Stimulated activated CD4-positive, alpha-beta T cell treated with anti-CD3 and anti-CD28 coated beads, Interleukin-15, amount 100 ng/mL, for 1 hour (primary cell): ENCODE results near the gene SH3D21.

ENCODE experiments used
- DNase-seq, 2 donors: peaks; one replicate each; pipeline ENCODE4 v3.0.0-alpha.2; 2020; ENCODE audit warnings: low read depth in 1 of 2, low spot score in 1 of 2

Gene SH3D21

GRCh38 chr1:36306210-36306901 is at the start of gene SH3D21:
TSS of gene SH3D21 (plus strand) at chr1:36306368. CDS start at chr1:36306421, 53 bp downstream.
- no peak for DNase-seq

DNA sequence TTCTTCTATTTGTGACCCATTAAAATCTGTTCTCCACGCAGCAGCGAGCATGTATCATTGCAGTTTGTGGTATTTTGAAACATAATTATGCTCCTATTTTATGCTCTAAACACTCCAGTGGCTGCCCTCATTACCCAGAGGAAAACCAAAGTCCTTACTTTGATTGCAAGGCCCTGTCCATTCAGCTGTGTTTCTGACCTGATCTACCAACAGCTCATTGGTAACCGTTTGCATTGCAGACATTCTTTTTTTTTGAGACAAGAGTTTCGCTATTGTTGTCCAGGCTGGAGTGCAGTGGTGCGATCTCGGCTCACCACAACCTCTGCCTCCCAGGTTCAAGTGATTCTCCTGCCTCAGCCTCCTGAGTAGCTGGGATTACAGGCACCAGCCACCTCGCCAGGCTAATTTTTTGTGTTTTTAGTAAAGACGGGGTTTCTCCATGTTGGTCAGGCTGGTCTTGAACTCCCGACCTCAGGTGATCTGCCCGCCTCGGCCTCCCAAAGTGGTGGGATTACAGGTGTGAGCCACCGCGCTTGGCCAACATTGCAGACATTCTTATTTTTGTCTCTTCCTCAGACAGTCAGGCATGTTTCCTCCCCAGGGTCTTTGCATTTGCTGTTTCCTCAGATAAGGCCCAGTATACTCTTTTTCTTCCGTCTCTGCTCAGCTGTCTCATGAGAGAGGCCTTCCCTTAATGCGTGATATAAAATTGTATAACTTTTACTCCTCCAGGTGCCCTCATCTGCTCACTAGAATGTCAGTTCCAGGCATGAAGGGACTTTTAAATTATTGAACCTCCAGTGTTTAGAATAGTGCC is 49.4 kb upstream of the SH3D21 start:
- DNase-seq, result no peak

DNA sequence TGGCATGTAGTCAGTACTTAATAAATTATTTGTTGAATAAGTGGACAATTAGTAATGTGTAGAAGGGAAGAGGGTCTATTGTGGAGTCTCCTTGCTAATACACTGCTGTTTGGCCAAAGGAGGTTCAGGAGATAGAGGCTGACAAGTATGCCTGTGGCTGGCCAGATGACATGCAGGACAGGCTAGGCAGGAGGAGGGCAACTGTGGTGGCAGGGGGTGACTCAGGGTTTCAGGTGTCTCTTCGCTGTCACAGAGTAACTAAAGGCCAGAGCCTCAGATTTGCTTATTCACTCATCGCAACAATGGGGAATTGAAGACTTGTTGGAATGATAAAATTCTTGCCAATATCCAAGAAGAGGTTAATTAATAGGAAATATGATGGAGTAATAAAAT is 48.8 kb upstream of the SH3D21 start:
- DNase-seq, result no peak

GRCh38 chr1:36258960-36259344 is 47.2 kb upstream of the SH3D21 start:
- no peak for DNase-seq

DNA sequence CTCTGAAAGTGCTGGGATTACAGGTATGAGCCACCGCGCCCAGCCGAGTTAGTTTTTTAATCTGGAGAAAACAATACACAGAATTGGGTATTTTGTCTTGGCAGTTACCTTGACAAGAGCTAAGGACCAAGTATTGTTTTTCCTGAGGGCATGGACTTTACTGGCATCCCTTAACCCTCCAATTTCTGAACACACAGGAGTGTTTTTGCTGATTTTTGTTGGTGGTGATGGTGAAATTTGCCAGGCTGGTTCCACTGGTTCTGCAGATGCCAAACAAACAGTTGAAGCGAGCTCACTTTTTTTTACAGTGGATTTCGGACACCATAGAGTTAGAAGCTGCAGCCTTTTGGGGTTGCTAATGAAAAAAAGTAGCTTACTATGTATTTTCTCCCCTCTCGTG is 37.2 kb upstream of the SH3D21 start:
- DNase-seq, result no peak

DNA sequence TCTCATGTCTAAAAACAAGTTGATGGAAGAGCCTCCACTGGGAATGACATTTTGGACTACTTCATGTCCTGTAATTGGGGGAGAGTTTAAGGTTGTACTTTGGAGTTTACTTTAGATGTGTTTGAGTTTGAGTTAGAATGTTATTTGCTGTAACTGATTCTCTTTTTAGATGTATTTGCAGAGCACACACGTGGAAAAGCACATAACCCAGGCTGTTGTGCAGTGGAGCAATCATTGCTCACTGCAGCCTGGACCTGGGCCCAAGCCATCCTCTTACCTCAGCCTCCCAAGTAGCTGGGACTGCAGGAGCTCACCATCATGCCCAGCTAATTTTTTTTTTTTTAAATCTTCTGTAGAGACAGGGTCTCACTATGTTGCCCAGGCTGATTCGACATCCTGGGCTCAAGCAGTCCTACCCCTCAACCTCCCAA is 36.7 kb upstream of the SH3D21 start:
- DNase-seq, result no peak

DNA sequence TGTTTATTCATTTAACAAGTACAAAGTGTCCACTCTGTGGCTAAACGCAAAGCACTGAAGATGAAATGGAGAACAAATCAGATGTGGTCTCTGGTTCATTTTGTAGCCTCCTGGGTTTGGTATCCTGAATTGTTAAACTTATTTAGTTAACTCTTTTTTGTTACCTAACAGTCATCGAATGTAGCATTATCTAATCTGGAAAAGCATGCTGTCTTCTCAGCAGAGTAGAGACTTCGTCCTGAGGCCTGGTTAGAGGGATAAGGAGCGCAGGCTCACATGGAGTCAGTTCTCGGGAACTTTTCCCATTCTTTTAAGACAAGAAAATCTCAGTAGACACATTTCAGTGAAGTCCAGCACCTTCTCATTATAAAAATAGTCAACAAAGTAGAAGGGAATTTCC is 33.1 kb upstream of the SH3D21 start:
- DNase-seq, result no peak

DNA sequence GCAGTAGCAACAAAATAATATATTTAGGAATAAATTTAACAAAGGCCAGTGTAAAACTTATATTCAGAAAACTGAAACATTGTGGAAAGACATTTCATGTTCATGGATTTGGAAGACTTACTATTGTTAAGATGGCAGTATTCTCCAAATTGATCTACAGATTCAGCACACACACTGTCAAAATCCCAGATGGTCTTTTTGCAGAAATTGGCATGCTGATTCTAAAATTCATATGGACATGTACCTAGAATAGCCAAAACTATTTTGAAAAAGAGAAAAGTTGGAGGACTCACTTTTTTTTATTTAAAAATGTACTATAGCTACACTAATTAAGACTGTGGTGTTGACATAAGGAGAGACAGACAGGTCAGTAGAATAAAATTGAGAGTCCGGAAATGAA is 32.0 kb upstream of the SH3D21 start:
- no peak for DNase-seq

GRCh38 chr1:36276688-36277087 is 29.5 kb upstream of the SH3D21 start:
- no peak for DNase-seq

- DNase-seq, result no peak
Measured at GRCh38 chr1:36279110-36279788, 26.9 kb upstream of the SH3D21 start.

GRCh38 chr1:36279789-36280296 is 26.3 kb upstream of the SH3D21 start:
- DNase-seq, result no peak

DNA sequence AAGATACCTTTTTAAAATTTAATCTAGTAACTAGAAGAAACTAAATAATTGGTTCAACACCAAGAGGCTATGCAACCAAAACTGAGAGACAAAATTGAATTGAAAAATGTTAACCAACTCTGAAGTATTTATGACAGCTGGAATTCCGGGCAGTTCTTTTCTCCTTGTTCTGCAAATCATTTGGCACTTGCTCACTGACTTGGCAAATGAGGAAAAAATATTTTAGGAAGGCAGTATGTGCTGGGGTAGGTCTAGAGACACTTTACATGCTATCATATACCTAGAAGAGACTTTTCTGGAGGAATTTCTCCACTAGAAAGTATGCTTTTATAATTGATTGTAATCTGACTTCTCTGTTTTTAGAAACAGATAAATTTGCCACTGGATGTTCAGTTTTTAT is 22.1 kb upstream of the SH3D21 start:
- DNase-seq, result no peak

- DNase-seq, result no peak
Measured at GRCh38 chr1:36284517-36284916, 21.7 kb upstream of the SH3D21 start.

- DNase-seq, result no peak
Measured at GRCh38 chr1:36285443-36286101, 20.6 kb upstream of the SH3D21 start.

GRCh38 chr1:36286802-36287201 is 19.4 kb upstream of the SH3D21 start:
- DNase-seq, result no peak

- DNase-seq, result no peak
Measured at GRCh38 chr1:36287595-36287994, 18.6 kb upstream of the SH3D21 start.

DNA sequence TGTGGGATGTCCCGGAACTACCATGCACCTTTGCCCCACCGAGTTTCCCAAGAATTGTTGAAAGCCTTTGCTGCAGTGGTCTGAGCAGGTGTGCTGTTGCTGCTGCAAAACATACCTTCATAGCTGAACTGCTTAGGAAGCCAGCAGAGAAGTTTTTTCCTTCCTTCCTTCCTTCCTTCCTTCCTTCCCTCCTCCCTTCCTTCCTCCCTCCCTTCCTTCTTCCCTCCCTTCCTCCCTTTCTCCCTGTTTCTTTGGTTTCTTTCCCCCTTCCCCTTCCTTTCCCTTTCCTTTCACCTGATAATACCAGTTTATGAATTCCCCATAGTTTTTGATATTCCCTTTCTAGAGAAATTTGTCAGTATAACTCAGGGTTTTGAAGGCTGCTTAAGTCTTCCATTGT is 10.8 kb upstream of the SH3D21 start:
- DNase-seq, result no peak

GRCh38 chr1:36297062-36297461 is 9.1 kb upstream of the SH3D21 start:
- DNase-seq, result no peak

GRCh38 chr1:36298640-36299039 is 7.5 kb upstream of the SH3D21 start:
- DNase-seq, result no peak

DNA sequence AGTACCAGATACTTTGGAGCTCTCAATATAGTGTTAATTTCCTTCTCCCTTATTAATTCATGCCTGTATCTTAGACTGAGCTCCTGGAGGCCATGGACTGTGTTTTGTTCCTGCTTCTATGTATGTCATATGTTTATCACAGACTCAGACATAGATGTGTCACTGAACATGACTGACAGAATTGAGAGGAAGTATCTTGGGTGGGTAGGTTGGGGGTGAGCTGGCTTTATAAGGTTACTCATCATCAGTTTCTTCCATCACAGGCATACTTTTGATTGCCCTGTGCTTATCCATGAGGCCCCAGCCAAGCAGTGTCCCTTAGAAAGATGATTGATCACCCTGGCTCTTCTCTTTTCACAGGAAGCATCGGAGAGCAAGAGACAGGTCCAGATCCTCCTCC is 5.6 kb upstream of the SH3D21 start:
- no peak for DNase-seq

DNA sequence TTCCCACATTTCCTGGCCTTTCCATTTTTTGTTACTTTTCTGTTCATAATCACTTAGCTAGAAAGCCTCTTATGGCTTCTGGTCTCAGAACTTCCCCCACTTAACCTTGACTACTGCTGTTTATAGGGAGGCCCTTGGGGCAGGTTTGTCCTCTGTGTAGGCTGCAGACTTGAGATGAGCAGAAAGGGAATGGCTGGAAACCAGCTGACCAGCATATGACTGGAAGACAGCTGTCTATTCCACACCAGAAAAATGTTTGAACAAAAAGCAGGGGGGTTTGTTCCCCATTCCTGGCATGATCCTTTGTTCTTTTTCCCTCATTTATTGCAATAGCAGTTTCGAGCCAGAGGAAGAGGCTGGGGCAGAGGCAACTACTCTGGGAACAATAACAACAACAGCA is 4.9 kb upstream of the SH3D21 start:
- DNase-seq, result no peak
